ENCODE results near the gene TMEM271.
"Not testable (repeated sequence)": the region's sequence is repeated elsewhere in the genome, so short reads cannot be mapped to it uniquely, and the experiment has no call there.

TMEM271 gene

GRCh38 chr4:610411-611261 is 34.5 kb upstream of the TMEM271 start:
- no peak for DNase-seq (ENCODE audit: low read depth in 2 of 2)

DNA sequence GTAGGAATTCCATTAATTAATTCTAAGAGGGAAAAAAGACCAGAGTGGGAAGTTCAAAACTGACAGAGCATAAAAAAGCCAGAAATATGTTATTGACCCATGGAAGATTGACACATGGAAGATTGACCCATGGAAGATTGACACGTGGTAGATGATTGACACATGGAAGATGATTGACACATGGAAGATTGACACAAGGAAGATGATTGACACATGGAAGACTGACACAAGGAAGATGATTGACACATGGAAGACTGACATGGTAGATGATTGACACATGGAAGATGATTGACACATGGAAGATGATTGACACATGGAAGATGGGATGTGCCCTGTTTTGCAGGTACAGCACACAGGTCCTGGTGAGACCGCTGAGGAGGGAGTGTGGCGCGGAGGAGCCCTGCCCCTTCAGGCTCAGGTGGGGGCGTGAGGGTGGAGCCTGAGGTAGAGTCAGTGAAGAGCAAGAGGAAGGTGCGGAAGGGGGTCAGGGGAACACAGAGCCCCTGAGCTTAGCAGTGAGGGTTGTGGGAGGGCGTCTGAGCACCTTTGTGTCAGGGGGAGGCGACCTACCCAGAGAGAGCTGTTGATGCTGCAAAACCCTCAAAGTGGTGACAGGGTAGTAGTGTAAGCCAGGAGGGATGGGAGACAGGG is 33.4 kb upstream of the TMEM271 start:
- DNase-seq (ENCODE audit: low read depth in 2 of 2) = no peak

DNA sequence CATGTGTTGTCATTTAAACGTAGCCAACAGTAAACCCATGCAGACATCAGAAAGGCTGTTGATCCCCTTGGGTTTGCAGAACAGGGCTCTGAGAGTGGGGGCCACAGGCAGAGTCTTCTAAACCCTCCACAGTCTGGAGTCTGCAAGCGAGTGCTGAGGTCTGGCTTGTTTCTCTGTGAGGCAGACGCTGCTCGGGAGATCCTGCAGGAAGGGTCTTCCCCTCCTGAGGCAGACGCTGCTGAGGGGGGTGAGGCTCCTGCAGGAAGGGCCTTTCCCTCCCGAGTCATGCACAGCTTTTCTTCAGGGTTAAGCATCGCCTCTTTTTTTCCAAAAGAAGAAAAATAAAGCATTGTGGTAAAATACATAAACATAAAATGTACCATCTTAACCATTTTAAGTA is 32.1 kb upstream of the TMEM271 start:
- DNase-seq (ENCODE audit: low read depth in 2 of 2) = no peak

DNA sequence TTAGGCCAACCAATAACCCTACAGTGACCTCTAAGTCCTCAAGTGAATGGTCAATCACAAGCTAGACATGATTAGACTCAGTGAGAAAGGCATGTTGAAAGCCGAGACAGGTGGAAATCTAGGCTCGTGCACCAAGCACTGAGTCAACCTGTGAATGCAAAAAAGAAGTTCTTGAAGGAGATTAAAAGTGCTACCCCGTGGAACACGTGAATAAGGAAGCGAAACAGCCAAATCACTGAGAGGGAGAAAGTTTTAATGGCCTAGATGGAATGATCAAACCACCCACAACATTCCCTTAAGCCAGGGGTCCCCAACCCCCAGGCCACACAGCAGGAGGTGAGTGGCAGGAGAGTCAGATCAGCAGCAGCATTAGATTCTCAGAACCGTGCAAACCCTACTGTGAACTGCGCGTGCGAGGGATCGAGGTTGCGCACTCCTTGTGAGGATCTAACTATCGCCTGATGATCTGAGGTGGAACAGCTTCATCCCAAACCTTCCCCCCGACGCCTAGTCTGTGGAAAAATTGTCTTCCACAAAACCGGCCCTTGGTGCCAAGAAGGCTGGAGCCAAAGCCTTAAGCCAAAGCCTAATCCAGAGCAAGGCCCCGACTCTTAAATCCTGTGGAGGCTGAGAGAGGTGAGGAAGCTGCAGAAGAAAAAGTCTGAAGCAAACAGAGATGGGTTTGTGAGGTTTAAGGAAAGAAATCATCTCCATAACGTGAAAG is 29.8 kb upstream of the TMEM271 start:
- no peak for DNase-seq (ENCODE audit: low read depth in 2 of 2)

DNA sequence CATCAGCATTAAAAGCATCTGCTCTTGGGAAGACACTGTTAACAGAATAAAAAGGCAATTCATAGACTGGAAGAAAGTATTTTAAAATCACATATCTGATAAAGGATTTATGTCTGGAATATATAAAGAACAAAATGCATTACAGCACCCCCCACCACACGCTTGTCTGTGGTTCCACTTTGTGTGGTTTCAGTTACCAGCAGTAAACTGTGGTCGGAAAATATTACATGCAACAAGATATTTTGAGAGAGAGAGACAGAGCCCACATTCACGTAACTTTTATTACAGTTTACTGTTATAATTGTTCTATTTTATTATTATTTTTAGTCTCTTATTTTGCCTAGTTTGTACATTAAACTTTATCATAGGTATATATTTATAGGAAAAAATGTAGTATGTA is 28.0 kb upstream of the TMEM271 start:
- no peak for DNase-seq (ENCODE audit: low read depth in 2 of 2)

GRCh38 chr4:602559-602942 is 26.5 kb upstream of the TMEM271 start:
- DNase-seq (ENCODE audit: low read depth in 2 of 2) = no peak

DNA sequence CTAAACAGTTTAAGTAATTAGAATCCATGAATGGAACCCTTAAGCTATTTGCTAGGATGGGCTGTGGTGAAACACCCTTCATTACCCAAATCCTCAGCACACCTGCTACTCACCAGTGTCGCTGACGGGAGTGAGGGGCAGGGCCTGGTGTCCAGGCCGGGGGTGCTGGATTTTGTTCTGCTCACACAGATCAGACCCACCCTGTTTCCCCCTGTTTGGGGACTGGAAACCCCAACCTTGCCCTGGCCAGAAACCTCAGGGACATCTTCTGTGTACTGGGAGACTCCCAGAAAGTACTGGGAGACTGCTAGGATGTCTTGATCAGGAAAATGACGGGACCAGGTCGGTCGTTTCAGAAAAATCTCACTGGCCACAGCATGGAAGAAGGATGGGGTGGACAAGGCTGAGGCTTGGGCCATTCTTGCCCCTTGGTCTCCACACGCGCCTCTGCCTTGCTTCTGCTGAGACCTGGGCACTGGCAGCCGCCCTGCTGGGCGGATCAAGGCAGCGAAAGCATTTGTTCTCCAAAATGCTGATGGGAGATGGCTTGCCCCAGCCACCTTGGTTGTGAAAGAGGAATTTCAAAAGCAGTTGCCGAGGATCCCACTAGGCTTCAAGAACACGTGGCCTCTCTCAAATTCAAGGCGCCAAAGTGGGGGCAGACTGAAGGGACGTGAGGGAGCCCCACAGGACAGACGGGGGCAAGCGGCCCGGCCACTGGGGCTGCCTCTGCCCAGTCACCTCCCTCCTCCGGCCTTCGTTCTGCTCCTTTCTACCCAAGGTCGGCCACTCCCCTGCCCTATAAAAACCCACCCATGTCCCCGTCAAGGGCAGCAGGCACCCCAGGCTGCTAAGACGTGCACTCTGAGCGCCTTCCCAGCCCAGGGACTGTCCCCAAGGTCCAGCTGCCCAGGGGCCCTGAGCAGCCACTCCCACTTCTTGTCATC is 25.8 kb upstream of the TMEM271 start:
- no peak for DNase-seq (ENCODE audit: low read depth in 2 of 2)

- DNase-seq (ENCODE audit: low read depth in 2 of 2) = no peak
Measured at GRCh38 chr4:600850-601515, 24.9 kb upstream of the TMEM271 start.

GRCh38 chr4:600166-600565 is 24.1 kb upstream of the TMEM271 start:
- DNase-seq (ENCODE audit: low read depth in 2 of 2) = no peak

- DNase-seq (ENCODE audit: low read depth in 2 of 2) = no peak
Measured at GRCh38 chr4:598925-599324, 22.8 kb upstream of the TMEM271 start.

DNA sequence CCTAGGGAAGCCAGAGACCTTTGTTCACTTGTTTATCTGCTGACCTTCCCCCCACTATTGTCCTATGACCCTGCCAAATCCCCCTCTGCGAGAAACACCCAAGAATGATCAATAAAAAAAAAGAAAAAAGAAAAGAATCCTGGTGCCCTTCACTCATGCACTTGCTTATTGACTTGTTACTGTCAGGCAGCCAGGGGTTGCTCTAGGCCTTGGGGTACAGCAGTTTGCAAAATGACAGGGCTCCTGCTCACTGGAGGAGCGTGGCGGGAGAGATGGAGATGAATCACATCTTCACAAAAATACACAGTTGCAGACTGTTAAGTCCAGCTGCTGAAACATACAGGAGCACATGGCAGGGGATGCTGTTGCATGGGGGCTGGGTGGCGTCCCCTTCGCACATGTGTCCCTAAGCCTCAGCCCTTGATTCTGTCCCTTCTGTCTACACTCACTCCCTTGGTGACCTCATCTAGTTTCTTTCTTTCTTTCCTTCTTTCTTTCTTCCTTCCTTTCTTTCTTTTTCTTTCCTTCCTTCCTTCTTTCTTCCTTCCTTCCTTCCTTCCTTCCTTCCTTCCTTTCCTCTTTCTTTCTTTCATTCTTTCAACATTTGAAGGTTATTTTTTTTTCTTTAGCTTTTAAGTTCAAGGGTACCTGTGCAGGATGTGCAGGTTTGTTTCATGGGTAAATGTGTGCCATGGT is 16.9 kb upstream of the TMEM271 start:
- DNase-seq (ENCODE audit: low read depth in 2 of 2) = no peak

- not testable (repeated sequence) for DNase-seq (ENCODE audit: low read depth in 2 of 2)
Measured at GRCh38 chr4:592178-592577, 16.1 kb upstream of the TMEM271 start.

- DNase-seq (ENCODE audit: low read depth in 2 of 2) = no peak
Measured at GRCh38 chr4:590313-590841, 14.3 kb upstream of the TMEM271 start.

- no peak for DNase-seq (ENCODE audit: low read depth in 2 of 2)
Measured at GRCh38 chr4:589219-589963, 13.3 kb upstream of the TMEM271 start.

DNA sequence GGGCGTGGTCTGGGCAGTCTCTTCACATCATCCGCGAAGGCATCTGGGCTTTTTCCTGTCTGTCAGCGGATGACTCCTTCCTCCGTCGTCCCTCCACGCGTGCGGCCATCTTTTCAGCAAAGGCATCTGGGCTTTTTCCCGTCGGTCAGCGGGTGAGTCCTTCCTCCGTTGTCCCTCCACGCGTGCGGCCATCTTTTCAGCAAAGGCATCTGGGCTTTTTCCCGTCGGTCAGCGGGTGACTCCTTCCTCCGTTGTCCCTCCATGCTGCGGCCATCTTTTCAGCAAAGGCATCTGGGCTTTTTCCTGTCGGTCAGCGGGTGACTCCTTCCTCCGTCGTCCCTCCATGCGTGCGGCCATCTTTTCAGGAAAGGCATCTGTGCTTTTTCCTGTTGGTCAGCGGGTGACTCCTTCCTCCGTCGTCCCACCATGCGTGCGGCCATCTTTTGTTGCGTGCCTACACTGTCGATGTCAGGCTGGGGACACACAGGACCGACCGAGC is 12.3 kb upstream of the TMEM271 start:
- DNase-seq (ENCODE audit: low read depth in 2 of 2) = no peak

DNA sequence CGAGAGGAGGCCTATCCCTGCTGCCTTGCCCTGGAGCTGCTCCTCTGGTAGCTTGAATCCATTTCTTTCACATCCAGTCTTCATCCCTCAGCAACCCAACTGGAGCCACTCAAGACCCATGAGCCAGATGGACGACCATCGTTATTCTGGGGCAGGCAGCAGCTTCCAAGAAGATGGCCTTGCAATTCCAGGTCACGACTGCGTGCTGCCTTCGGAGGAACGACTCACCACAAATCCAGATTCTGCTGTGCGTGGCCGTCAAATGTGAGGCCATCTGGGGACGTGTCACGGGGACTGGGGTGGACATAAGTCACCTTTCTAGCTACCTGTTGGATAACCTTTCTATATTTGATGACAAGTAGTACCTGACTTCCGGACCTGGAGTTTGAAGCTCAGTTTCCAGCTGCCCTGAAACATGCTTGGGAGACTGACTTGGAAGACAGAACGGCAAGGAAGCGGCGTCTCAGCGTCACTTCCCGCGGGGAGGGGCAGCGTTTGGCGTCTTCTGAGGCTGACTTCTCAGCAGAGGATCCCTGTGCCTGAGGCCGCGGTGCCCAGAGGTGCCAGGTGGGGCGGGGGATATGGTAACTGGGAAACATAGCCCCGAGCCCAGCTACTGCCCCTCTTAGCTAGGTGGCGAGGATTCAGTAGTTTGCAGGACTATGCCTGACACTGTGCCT is 11.7 kb upstream of the TMEM271 start:
- no peak for DNase-seq (ENCODE audit: low read depth in 2 of 2)

DNA sequence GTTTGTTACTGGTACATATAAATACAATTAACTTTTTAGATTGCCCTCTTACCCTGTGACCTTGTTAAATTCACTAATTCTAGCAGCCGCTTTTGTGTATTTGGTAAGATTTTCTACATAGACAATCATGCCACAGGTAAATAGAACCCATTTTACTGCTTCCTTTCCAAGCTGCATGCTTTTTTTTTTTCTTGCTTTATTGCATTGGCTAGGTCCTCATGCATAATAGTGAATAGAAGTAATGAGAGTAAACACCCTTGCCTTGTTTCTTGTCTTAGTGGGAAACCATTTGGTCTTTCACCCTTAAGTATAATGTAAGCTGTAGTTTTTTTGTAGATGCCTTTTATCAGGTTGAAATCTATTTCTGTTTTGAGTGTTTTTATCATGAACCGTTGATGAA is 7.7 kb upstream of the TMEM271 start:
- no peak for DNase-seq (ENCODE audit: low read depth in 2 of 2)

DNA sequence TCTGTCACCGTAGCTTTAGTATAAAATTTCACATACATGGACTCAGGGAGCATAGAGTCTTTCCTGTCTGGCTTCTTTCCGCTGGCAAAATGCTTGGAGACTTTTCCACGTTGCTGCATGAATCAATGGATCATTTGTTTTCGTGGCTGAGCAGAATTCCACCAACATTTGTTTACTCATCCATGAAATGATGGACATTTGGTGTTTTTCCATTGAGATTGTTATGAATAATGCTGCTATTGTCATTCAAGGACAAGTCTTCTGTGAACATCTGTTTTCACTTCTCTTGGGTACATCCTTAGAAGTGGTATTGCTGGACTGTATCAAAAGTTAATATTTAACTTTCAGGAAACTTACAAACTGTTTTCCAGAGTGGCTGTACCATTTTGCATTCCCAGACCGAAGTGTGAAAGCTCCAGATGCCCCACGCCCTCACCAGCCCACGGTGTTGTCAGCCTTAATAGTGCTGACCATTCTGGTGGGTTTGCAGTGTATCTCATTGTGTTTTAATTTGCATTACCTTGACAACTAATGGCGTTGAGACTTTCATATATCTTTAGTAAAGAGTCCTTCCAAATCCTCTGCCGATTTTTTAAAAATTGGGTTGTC is 5.8 kb upstream of the TMEM271 start:
- no peak for DNase-seq (ENCODE audit: low read depth in 2 of 2)

All from fibroblast of skin of left quadriceps (primary cell).